Pancreas (tissue), 10 donors: ENCODE measurements around the gene RGS7. TPM values are rescaled to one million over a fixed set of nuclear protein-coding genes. Genes with fewer than 3 reads are reported as not detected.

Experiments
- ATAC-seq, 4 donors: fragments of 200-7000 bp; cut with Tn5 transposase; one replicate each; pipeline versions ENCODE4 v1.8.0 to v1.9.1; 2020; ENCODE audit warnings: mild to moderate bottlenecking in 4 of 4, moderate library complexity in 4 of 4
- DNase-seq, 6 donors: peaks; one replicate each; pipeline ENCODE4 v3.0.0-alpha.2; 2020
- FAIRE-seq: peaks from 2 replicates; lab custom pipeline; 2012; peaks lifted over from hg19 to GRCh38; lab: Jason Lieb, UNC
- H3K27ac ChIP-seq, 4 donors: fragments of 200-600 bp; sonication (generic); 1 replicate in 3 of 4; 2 replicates in 1 of 4; pipeline versions ENCODE4 v1.5.0 to v1.8.0; 2020
- H3K27me3 ChIP-seq, 4 donors: fragments of 200-600 bp; one replicate each; pipeline ENCODE4 v1.8.0; 2021
- H3K36me3 ChIP-seq, 3 donors: fragments of 200-600 bp; sonication (generic) in 1 of 3; one replicate each; pipeline versions ENCODE4 v1.5.0 to v1.8.0; 2020 to 2021
- H3K4me1 ChIP-seq, 3 donors: fragments of 200-600 bp; one replicate each; pipeline ENCODE4 v1.8.0; 2021
- H3K4me3 ChIP-seq, 4 donors: fragments of 200-600 bp; sonication (generic) in 2 of 4; one replicate each; pipeline versions ENCODE4 v1.5.0 to v1.8.0; 2020 to 2021
- H3K9me3 ChIP-seq, 4 donors: fragments of 200-600 bp; one replicate each; pipeline ENCODE4 v1.8.0; 2021
- CTCF ChIP-seq, 4 donors: fragments of 200-600 bp; sonication (generic) in 3 of 4; IDR thresholded peaks; one replicate each; pipeline versions ENCODE4 v1.5.0 to v1.8.0; 2021; ENCODE audit warnings: antibody characterized with exemption in 4 of 4
- WGBS, 2 donors: extraction: QIAGEN DNeasy Blood & Tissue Kit; methylation state at CpG; one replicate each; pipeline ENCODE4 v1.1.7; 2013; 5-methylcytosine and 5-hydroxymethylcytosine counted together
- intact Hi-C, 3 donors: fragments of 100-400 bp; cut with DNase I; formaldehyde crosslinking; loops; one replicate each; pipeline versions ENCODE4 v1.11.1 to v1.14.2; 2022
- polyA plus RNA-seq, 2 donors: library from polyadenylated mRNA; stranded (reverse); fragments of 200-250 nt; gene quantifications; one replicate each; pipeline ENCODE4 v1.2.3, GENCODE V29; 2013
- total RNA-seq, 6 donors: library from RNA; stranded (reverse); fragmentation: NEBNext Ultra II Directional in 4 of 6; extraction: Animal tissue kit (Norgen Biotek cat#: 25700) in 4 of 6; gene quantifications; one replicate each; pipeline versions ENCODE4 v1.2.1 to v1.2.4, GENCODE V29; 2021 to 2023
- donor health status: healthy with polysubstance abuse.
- donor health status: DM: no; HTN: no; CAD: no; lungs with moderate emphysema.
- donor health status: DM: no; HTN: no; CAD: no.
- donor health status: control.
- donor health status: control.
- donor health status: Bipolar disorder and iron deficiency.
- donor health status: DM: yes; HTN: yes; CAD: no.
- donor health status: DM: no; HTN: no; CAD: no.
- donor health status: DM: no; HTN: no; CAD: no.
- donor health status: DM: yes; HTN: yes; CAD: no.

Gene RGS7
- total and polyA plus RNA-seq, 8 donors = 0.08 to 4.2 (median 0.33) TPM

- WGBS, 2 donors = 73 to 81% methylated on average over 9 of the region's 9 CpGs
- ATAC-seq = no peak
- Histone ChIP-seq H3K4me3 (no peak overlapping the region), H3K36me3 (no peaks in the 10 kb centered on the region), H3K4me1 (no peaks in the 10 kb centered on the region), H3K9me3 (no peaks in the 10 kb centered on the region), H3K27me3 (no peaks in the 10 kb centered on the region), H3K27ac (no peak overlapping the region)
- FAIRE-seq = no peak
- DNase-seq = no peak
- intact Hi-C loops = no loop called here
- no peak for TF ChIP-seq CTCF (IDR thresholded peaks at IDR 0.05)
Observed at GRCh38 chr1:240824238-240824637, 532.8 kb downstream of the RGS7 start.

GRCh38 chr1:240823357-240823756 lies 533.6 kb downstream of the RGS7 start:
- DNase-seq (peak in 1 of 6 donors; percentile 39), ATAC-seq (no peak), FAIRE-seq (no peak)
- 87 to 92% methylated on average over 31 of the region's 31 CpGs for WGBS, 2 donors
- no peaks in the 10 kb centered on the region for H3K27me3 ChIP-seq
- H3K36me3 ChIP-seq = no peaks in the 10 kb centered on the region
- H3K4me1 ChIP-seq = no peaks in the 10 kb centered on the region
- no peak overlapping the region for H3K4me3 ChIP-seq
- TF ChIP-seq CTCF (IDR thresholded peaks at IDR 0.05) = no peak
- H3K9me3 ChIP-seq = no peaks in the 10 kb centered on the region
- intact Hi-C loops = no loop called here
- H3K27ac ChIP-seq = no peak overlapping the region

- DNase-seq = no peak
- TF ChIP-seq CTCF (IDR thresholded peaks at IDR 0.05) = no peak
- WGBS, 2 donors = 83% methylated on average over 2 of the region's 2 CpGs
- intact Hi-C loops = no loop called here
- no peaks in the 10 kb centered on the region for H3K9me3 ChIP-seq
- no peaks in the 10 kb centered on the region for H3K27me3 ChIP-seq
- H3K36me3 ChIP-seq = no peaks in the 10 kb centered on the region
- no peak for FAIRE-seq
- ATAC-seq = no peak
- H3K27ac ChIP-seq = no peak overlapping the region
- no peak overlapping the region for H3K4me3 ChIP-seq
- H3K4me1 ChIP-seq = no peaks in the 10 kb centered on the region
Observed at GRCh38 chr1:240821925-240822324, 535.1 kb downstream of the RGS7 start.

GRCh38 chr1:240820816-240821215 lies 536.2 kb downstream of the RGS7 start:
- Histone ChIP-seq H3K4me3 (no peak overlapping the region), H3K36me3 (no peaks in the 10 kb centered on the region), H3K27me3 (no peaks in the 10 kb centered on the region), H3K27ac (no peak overlapping the region), H3K4me1 (no peaks in the 10 kb centered on the region), H3K9me3 (no peaks in the 10 kb centered on the region)
- no peak for TF ChIP-seq CTCF (IDR thresholded peaks at IDR 0.05)
- ATAC-seq (no peak), FAIRE-seq (no peak), DNase-seq (no peak)
- WGBS, 2 donors = 14 to 34% methylated on average over 3 of the region's 3 CpGs
- intact Hi-C loops = no loop called here

- WGBS, 2 donors = 35 to 44% methylated on average over 2 of the region's 2 CpGs
- no peak overlapping the region for H3K27ac ChIP-seq
- H3K27me3 ChIP-seq = no peaks in the 10 kb centered on the region
- no peaks in the 10 kb centered on the region for H3K36me3 ChIP-seq
- no peak overlapping the region for H3K4me3 ChIP-seq
- H3K4me1 ChIP-seq = no peaks in the 10 kb centered on the region
- no peak for TF ChIP-seq CTCF (IDR thresholded peaks at IDR 0.05)
- no peaks in the 10 kb centered on the region for H3K9me3 ChIP-seq
- intact Hi-C loops = no loop called here
- no peak for ATAC-seq
- no peak for FAIRE-seq
- no peak for DNase-seq
Observed at GRCh38 chr1:240816472-240816871, 540.5 kb downstream of the RGS7 start.
